MM.1S (cell line): ENCODE measurements around the gene ITPR1.

ENCODE experiments used
- DNase-seq: peaks from one replicate; pipeline ENCODE4 v3.0.0-alpha.2; 2015
- H2AFZ ChIP-seq: fragments of 300-600 bp; sonication (generic); 2 replicates; pipeline ENCODE4 v1.6.0; 2016; ENCODE audit warnings: antibody characterized with exemption, low read length
- H3F3A ChIP-seq: fragments of 300-600 bp; sonication (generic); 2 replicates; pipeline ENCODE4 v1.6.1; 2016; ENCODE audit warnings: mild to moderate bottlenecking, antibody characterized with exemption, low read length, moderate library complexity, mixed read lengths; ENCODE audit not compliant: insufficient read depth
- H3K27ac ChIP-seq: fragments of 300-600 bp; sonication (generic); 2 replicates; pipeline ENCODE4 v1.5.1; 2016; ENCODE audit warnings: mild to moderate bottlenecking, low read length
- H3K27me3 ChIP-seq: fragments of 300-600 bp; sonication (generic); replicated peaks from 2 replicates; pipeline ENCODE4 v1.6.0; 2016; ENCODE audit warnings: low read length; ENCODE audit not compliant: insufficient read depth
- H3K36me3 ChIP-seq: fragments of 300-600 bp; sonication (generic); replicated peaks from 2 replicates; pipeline ENCODE4 v1.6.1; 2016; ENCODE audit warnings: mild to moderate bottlenecking, low read length, mixed read lengths; ENCODE audit not compliant: insufficient read depth
- H3K4me1 ChIP-seq: fragments of 300-600 bp; sonication (generic); 2 replicates; pipeline ENCODE4 v1.6.1; 2016; ENCODE audit warnings: low read length, mixed read lengths
- H3K4me2 ChIP-seq: fragments of 300-600 bp; sonication (generic); 2 replicates; pipeline ENCODE4 v1.6.0; 2016; ENCODE audit warnings: low read depth, low read length
- H3K4me3 ChIP-seq: fragments of 300-600 bp; sonication (generic); 2 replicates; pipeline ENCODE4 v1.5.1; 2016; ENCODE audit warnings: low read length, mixed read lengths
- H3K79me2 ChIP-seq: fragments of 300-600 bp; sonication (generic); 2 replicates; pipeline ENCODE4 v1.6.1; 2016; ENCODE audit warnings: mixed run types, low read length, mixed read lengths
- H3K9ac ChIP-seq: fragments of 300-600 bp; sonication (generic); 2 replicates; pipeline ENCODE4 v1.6.1; 2016; ENCODE audit warnings: low read length, mixed read lengths
- H3K9me2 ChIP-seq: fragments of 300-600 bp; sonication (generic); replicated peaks from 2 replicates; pipeline ENCODE4 v1.6.1; 2016; ENCODE audit warnings: mild to moderate bottlenecking, low read length, mixed read lengths; ENCODE audit not compliant: insufficient read depth
- H3K9me3 ChIP-seq: fragments of 300-600 bp; sonication (generic); replicated peaks from 2 replicates; pipeline ENCODE4 v1.6.1; 2016; ENCODE audit warnings: mild to moderate bottlenecking, low read length, mixed read lengths; ENCODE audit not compliant: insufficient read depth
- H4K20me1 ChIP-seq: fragments of 300-600 bp; sonication (generic); 2 replicates; pipeline ENCODE4 v1.6.1; 2016; ENCODE audit warnings: mild to moderate bottlenecking, low read length, moderate library complexity, mixed read lengths; ENCODE audit not compliant: insufficient read depth
- EZH2 ChIP-seq: fragments of 300-600 bp; sonication (generic); optimal IDR thresholded peaks from 2 replicates; pipeline ENCODE3; 2017; ENCODE audit warnings: low read depth, mild to moderate bottlenecking, antibody characterized with exemption, low read length, mixed read lengths
- EZH2phosphoT487 ChIP-seq: fragments of 300-600 bp; sonication (generic); IDR thresholded peaks from 2 replicates; pipeline ENCODE4 v1.6.1; 2018; ENCODE audit warnings: antibody characterized with exemption, low read length
- TF ChIP-seq, protein P1 (sequence below): fragments of 300-600 bp; sonication (generic); IDR thresholded peaks from 2 replicates; pipeline ENCODE4 v1.5.1; 2016; ENCODE audit warnings: antibody characterized with exemption, low read length, mixed read lengths

ITPR1 gene

DNA sequence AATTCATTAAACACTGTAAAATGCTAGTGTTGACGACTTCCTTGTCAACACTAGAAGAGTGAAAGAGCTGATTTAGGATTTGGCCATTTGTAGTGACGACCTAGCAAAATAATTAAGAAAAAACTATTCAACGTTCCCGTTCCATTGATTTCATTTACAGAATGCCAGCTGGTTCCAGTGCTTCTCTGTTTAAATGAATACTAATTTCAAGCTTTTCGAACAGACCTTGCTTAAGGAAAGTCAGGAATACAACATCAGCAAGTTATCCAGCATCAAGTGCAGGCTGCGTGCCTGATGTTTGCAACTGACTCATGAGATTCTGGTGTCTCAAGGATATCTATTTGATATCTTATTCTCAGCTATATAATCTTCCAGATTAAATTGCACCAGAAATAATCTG lies 387.7 kb downstream of the ITPR1 start:
- Histone ChIP-seq H2AFZ (no peak overlapping the region), H3K9me2 (no peaks in the 10 kb centered on the region), H3K9ac (no peak overlapping the region), H3K4me3 (no peak overlapping the region), H3K4me1 (no peaks in the 10 kb centered on the region), H3K9me3 (no peaks in the 10 kb centered on the region), H3K79me2 (no peaks in the 10 kb centered on the region), H4K20me1 (no peaks in the 10 kb centered on the region), H3K27me3 (no peaks in the 10 kb centered on the region), H3K36me3 (no peaks in the 10 kb centered on the region), H3K4me2 (no peak overlapping the region), H3K27ac (no peak overlapping the region), H3F3A (no peaks in the 10 kb centered on the region)
- TF ChIP-seq, protein P1, sequence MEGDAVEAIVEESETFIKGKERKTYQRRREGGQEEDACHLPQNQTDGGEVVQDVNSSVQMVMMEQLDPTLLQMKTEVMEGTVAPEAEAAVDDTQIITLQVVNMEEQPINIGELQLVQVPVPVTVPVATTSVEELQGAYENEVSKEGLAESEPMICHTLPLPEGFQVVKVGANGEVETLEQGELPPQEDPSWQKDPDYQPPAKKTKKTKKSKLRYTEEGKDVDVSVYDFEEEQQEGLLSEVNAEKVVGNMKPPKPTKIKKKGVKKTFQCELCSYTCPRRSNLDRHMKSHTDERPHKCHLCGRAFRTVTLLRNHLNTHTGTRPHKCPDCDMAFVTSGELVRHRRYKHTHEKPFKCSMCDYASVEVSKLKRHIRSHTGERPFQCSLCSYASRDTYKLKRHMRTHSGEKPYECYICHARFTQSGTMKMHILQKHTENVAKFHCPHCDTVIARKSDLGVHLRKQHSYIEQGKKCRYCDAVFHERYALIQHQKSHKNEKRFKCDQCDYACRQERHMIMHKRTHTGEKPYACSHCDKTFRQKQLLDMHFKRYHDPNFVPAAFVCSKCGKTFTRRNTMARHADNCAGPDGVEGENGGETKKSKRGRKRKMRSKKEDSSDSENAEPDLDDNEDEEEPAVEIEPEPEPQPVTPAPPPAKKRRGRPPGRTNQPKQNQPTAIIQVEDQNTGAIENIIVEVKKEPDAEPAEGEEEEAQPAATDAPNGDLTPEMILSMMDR: no peak
- TF ChIP-seq EZH2: no peak
- no peak for TF ChIP-seq EZH2phosphoT487
- no peak for DNase-seq

DNA sequence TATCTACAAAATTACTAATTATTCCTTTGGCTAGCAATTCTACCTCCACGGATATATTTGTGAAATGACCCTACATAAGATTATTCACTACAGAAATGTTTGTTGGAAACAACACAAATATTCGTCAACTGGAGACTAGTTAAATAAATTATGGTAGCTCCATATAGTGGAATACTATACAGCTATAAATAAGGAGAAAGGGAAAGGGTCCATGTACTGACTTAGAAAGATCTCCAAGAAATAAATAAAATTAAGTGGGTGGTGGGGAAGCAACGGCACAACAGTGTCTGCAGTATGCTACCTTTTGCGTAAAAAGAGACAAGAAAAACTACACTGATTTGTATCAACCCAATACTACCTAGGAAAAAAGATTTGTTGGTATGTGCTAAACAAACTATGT lies 389.4 kb downstream of the ITPR1 start:
- H3K36me3 ChIP-seq: no peaks in the 10 kb centered on the region
- no peaks in the 10 kb centered on the region for H4K20me1 ChIP-seq
- no peaks in the 10 kb centered on the region for H3K9me2 ChIP-seq
- H3F3A ChIP-seq: no peaks in the 10 kb centered on the region
- H3K9ac ChIP-seq: no peak overlapping the region
- H2AFZ ChIP-seq: no peak overlapping the region
- no peaks in the 10 kb centered on the region for H3K79me2 ChIP-seq
- TF ChIP-seq EZH2phosphoT487 (no peak), EZH2 (no peak)
- TF ChIP-seq, protein P1: no peak
- no peaks in the 10 kb centered on the region for H3K27me3 ChIP-seq
- no peak for DNase-seq
- no peak overlapping the region for H3K4me3 ChIP-seq
- H3K4me2 ChIP-seq: no peak overlapping the region
- no peak overlapping the region for H3K27ac ChIP-seq
- no peaks in the 10 kb centered on the region for H3K9me3 ChIP-seq
- no peaks in the 10 kb centered on the region for H3K4me1 ChIP-seq

DNA sequence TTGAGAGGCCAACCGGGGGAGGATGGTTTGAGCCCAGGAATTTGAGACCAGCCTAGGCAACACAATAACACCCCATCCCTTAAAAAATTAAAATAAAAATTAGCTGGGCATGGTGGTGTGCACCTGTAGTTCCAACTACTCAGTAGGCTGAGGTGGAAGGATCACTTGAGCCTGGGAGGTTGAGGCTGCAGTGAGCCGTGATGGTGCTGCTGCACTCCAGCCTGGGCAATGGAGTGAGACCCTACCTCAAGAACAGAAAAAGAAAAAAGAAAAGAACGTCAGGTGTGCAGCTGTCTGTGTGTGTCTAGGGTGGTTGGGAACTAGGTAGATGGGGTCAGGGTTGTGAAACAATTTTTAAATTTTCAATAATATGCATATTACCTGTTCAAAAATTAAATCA lies 389.9 kb downstream of the ITPR1 start:
- Histone ChIP-seq H3F3A (no peaks in the 10 kb centered on the region), H3K27ac (no peak overlapping the region), H3K4me3 (no peak overlapping the region), H3K9me3 (no peaks in the 10 kb centered on the region), H3K36me3 (no peaks in the 10 kb centered on the region), H3K4me1 (no peaks in the 10 kb centered on the region), H3K9me2 (no peaks in the 10 kb centered on the region), H3K27me3 (no peaks in the 10 kb centered on the region), H3K4me2 (no peak overlapping the region), H3K9ac (no peak overlapping the region), H3K79me2 (no peaks in the 10 kb centered on the region), H2AFZ (no peak overlapping the region), H4K20me1 (no peaks in the 10 kb centered on the region)
- no peak for DNase-seq
- TF ChIP-seq EZH2phosphoT487 (no peak), EZH2 (no peak)
- TF ChIP-seq, protein P1: no peak
